OCI-LY3 (cell line): ENCODE measurements around the gene PHTF1.

Source experiments
- H2AFZ ChIP-seq: fragments of 200-600, 300-600 bp; shearing (Covaris generic); 2 replicates; pipeline ENCODE4 v1.6.0; 2014; ENCODE audit warnings: antibody characterized with exemption, low read depth, low read length
- H3K27ac ChIP-seq: fragments of 200-600, 300-600 bp; sonication (generic); 2 replicates; pipeline ENCODE4 v1.5.1; 2014; ENCODE audit warnings: mild to moderate bottlenecking, low read length, moderate library complexity, mixed read lengths
- H3K27me3 ChIP-seq: fragments of 200-600, 300-600 bp; sonication (generic); 2 replicates; pipeline ENCODE4 v1.6.1; 2014; ENCODE audit warnings: low read depth, low read length, mixed read lengths
- H3K36me3 ChIP-seq: fragments of 200-600, 300-600 bp; sonication (generic); replicated peaks from 2 replicates; pipeline ENCODE3; 2014; ENCODE audit warnings: low read depth, low read length, mixed read lengths
- H3K4me1 ChIP-seq: fragments of 300-600, 200-600 bp; sonication (generic); 2 replicates; pipeline ENCODE4 v1.6.1; 2014; ENCODE audit warnings: low read length, mixed read lengths
- H3K4me2 ChIP-seq: fragments of 200-600, 300-600 bp; sonication (generic); 2 replicates; pipeline ENCODE4 v1.6.1; 2014; ENCODE audit warnings: low read length, mixed read lengths
- H3K4me3 ChIP-seq: fragments of 300-600, 200-600 bp; sonication (generic); 2 replicates; pipeline ENCODE4 v1.5.1; 2014; ENCODE audit warnings: antibody characterized with exemption, mild to moderate bottlenecking, low read length, moderate library complexity
- H3K79me2 ChIP-seq: fragments of 300-600, 200-600 bp; shearing (Covaris generic); 2 replicates; pipeline ENCODE4 v1.6.1; 2014; ENCODE audit warnings: mild to moderate bottlenecking, low read length, mixed read lengths
- H3K9ac ChIP-seq: fragments of 300-600, 200-600 bp; shearing (Covaris generic); 2 replicates; pipeline ENCODE4 v1.6.0; 2014; ENCODE audit warnings: mild to moderate bottlenecking, low read length, moderate library complexity
- H3K9me3 ChIP-seq: fragments of 200-600, 300-600 bp; shearing (Covaris generic); 2 replicates; pipeline ENCODE4 v1.6.1; 2014; ENCODE audit warnings: low read length, mixed read lengths; ENCODE audit not compliant: insufficient read depth
- H4K20me1 ChIP-seq: fragments of 200-600, 300-600 bp; sonication (generic); 2 replicates; pipeline ENCODE4 v1.6.1; 2016; ENCODE audit warnings: low read length, mixed read lengths; ENCODE audit not compliant: insufficient read depth
- CTCF ChIP-seq: fragments of 200-600, 300-600 bp; sonication (generic); IDR thresholded peaks from 2 replicates; pipeline ENCODE4 v1.5.1; 2014; ENCODE audit warnings: antibody characterized with exemption, low read length, low read depth
- EZH2phosphoT487 ChIP-seq: fragments of 200-600 bp; shearing (Covaris generic); IDR thresholded peaks from 2 replicates; pipeline ENCODE4 v1.6.1; 2018; ENCODE audit warnings: antibody characterized with exemption, mixed run types, low read depth

Gene PHTF1

GRCh38 chr1:113659035-113659434 is 100.3 kb downstream of the PHTF1 start:
- Histone ChIP-seq H3K4me2 (no peak overlapping the region), H3K79me2 (no peaks in the 10 kb centered on the region), H3K36me3 (no peaks in the 10 kb centered on the region), H4K20me1 (no peaks in the 10 kb centered on the region), H3K4me3 (no peak overlapping the region), H3K9me3 (no peaks in the 10 kb centered on the region), H3K27ac (no peak overlapping the region), H3K9ac (no peak overlapping the region), H3K27me3 (no peaks in the 10 kb centered on the region), H2AFZ (no peak overlapping the region), H3K4me1 (no peaks in the 10 kb centered on the region)
- TF ChIP-seq EZH2phosphoT487: no peak
- no peak for TF ChIP-seq CTCF

GRCh38 chr1:113657556-113658063 is 101.7 kb downstream of the PHTF1 start:
- H3K79me2 ChIP-seq: no peaks in the 10 kb centered on the region

GRCh38 chr1:113657126-113657525 is 102.2 kb downstream of the PHTF1 start:
- H3K9ac ChIP-seq: no peak overlapping the region
- H3K27ac ChIP-seq: no peak overlapping the region
- TF ChIP-seq EZH2phosphoT487: no peak
- no peak for TF ChIP-seq CTCF
- no peak overlapping the region for H3K4me2 ChIP-seq
- H2AFZ ChIP-seq: no peak overlapping the region
- H3K4me1 ChIP-seq: no peaks in the 10 kb centered on the region
- H3K36me3 ChIP-seq: no peaks in the 10 kb centered on the region
- no peaks in the 10 kb centered on the region for H3K27me3 ChIP-seq
- H4K20me1 ChIP-seq: no peaks in the 10 kb centered on the region
- H3K9me3 ChIP-seq: no peaks in the 10 kb centered on the region
- no peaks in the 10 kb centered on the region for H3K79me2 ChIP-seq
- H3K4me3 ChIP-seq: no peak overlapping the region

More at GRCh38 chr1:113657556-113658063, 101.7 kb downstream of the PHTF1 start:
- no peaks in the 10 kb centered on the region for H3K36me3 ChIP-seq
- H4K20me1 ChIP-seq: no peaks in the 10 kb centered on the region
- TF ChIP-seq EZH2phosphoT487: no peak
- no peak for TF ChIP-seq CTCF
- H2AFZ ChIP-seq: no peak overlapping the region
- H3K27me3 ChIP-seq: no peaks in the 10 kb centered on the region
- H3K9me3 ChIP-seq: no peaks in the 10 kb centered on the region
- H3K4me3 ChIP-seq: no peak overlapping the region
- H3K4me2 ChIP-seq: no peak overlapping the region
- no peak overlapping the region for H3K9ac ChIP-seq
- no peak overlapping the region for H3K27ac ChIP-seq
- no peaks in the 10 kb centered on the region for H3K4me1 ChIP-seq

GRCh38 chr1:113654883-113655282 is 104.4 kb downstream of the PHTF1 start:
- no peaks in the 10 kb centered on the region for H3K79me2 ChIP-seq
- H3K4me1 ChIP-seq: no peaks in the 10 kb centered on the region
- no peak overlapping the region for H3K27ac ChIP-seq
- no peaks in the 10 kb centered on the region for H3K36me3 ChIP-seq
- no peak overlapping the region for H3K4me3 ChIP-seq
- no peaks in the 10 kb centered on the region for H3K9me3 ChIP-seq
- H4K20me1 ChIP-seq: no peaks in the 10 kb centered on the region
- H3K27me3 ChIP-seq: no peaks in the 10 kb centered on the region
- no peak overlapping the region for H3K4me2 ChIP-seq
- H2AFZ ChIP-seq: no peak overlapping the region
- TF ChIP-seq CTCF: no peak
- TF ChIP-seq EZH2phosphoT487: no peak
- no peak overlapping the region for H3K9ac ChIP-seq
